Duodenal mucosa (tissue), 2 donors: ENCODE data around the gene LRTM2.

Source experiments
- H3K27ac ChIP-seq: one replicate; pipeline ENCODE4 v1.7.0; 2013; ENCODE audit warnings: low read depth, low read length
- H3K27me3 ChIP-seq, 2 donors: one replicate each; pipeline ENCODE4 v1.7.0; 2013; ENCODE audit warnings: low read length in 2 of 2, control low read depth in 1 of 2; ENCODE audit not compliant: insufficient read depth in 2 of 2, control insufficient read depth in 1 of 2
- H3K36me3 ChIP-seq, 2 donors: one replicate each; pipeline ENCODE4 v1.7.0; 2013; ENCODE audit warnings: low read length in 2 of 2, control low read depth in 1 of 2; ENCODE audit not compliant: insufficient read depth in 2 of 2, control insufficient read depth in 1 of 2
- H3K4me1 ChIP-seq, 2 donors: one replicate each; pipeline ENCODE4 v1.7.0; 2013; ENCODE audit warnings: low read length in 2 of 2, control low read depth in 1 of 2; ENCODE audit not compliant: insufficient read depth in 2 of 2, control insufficient read depth in 1 of 2
- H3K4me3 ChIP-seq, 2 donors: one replicate each; pipeline ENCODE4 v1.7.0; 2013; ENCODE audit warnings: low read length in 2 of 2, low read depth in 1 of 2
- H3K9ac ChIP-seq, 2 donors: one replicate each; pipeline ENCODE4 v1.7.0; 2013; ENCODE audit warnings: low read length in 2 of 2, low read depth in 1 of 2
- H3K9me3 ChIP-seq, 2 donors: one replicate each; pipeline ENCODE4 v1.7.0; 2013; ENCODE audit warnings: low read length in 2 of 2, control low read depth in 1 of 2; ENCODE audit not compliant: control insufficient read depth in 1 of 2

Gene LRTM2

DNA sequence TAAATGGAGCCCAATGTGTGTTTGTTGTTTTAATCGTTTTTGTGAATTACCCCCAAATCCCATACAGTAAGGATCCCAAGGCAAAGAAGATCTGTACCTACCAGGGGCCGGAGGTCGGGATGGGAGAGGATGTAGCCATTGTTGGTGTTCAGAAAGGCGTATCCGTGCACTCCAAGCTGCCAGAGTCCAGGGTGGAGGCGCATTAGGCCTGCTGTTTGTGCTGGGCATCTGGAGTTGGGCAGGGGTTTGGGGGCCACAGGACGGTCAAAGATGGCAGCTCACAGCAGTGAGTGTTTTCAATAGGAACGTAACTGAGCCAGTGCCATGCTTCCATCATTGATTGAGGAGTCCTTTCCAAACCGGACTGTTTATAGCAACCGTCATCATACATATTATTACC lies 57.8 kb downstream of the LRTM2 start:
- H3K27me3 ChIP-seq: peaks cover 0 to 8% of the 10 kb centered on the region in 2 donors
- no peak overlapping the region for H3K27ac ChIP-seq
- H3K4me1 ChIP-seq: no peaks in the 10 kb centered on the region
- no peak overlapping the region for H3K9ac ChIP-seq
- H3K36me3 ChIP-seq: no peaks in the 10 kb centered on the region
- H3K4me3 ChIP-seq: no peak overlapping the region
- no peaks in the 10 kb centered on the region for H3K9me3 ChIP-seq

DNA sequence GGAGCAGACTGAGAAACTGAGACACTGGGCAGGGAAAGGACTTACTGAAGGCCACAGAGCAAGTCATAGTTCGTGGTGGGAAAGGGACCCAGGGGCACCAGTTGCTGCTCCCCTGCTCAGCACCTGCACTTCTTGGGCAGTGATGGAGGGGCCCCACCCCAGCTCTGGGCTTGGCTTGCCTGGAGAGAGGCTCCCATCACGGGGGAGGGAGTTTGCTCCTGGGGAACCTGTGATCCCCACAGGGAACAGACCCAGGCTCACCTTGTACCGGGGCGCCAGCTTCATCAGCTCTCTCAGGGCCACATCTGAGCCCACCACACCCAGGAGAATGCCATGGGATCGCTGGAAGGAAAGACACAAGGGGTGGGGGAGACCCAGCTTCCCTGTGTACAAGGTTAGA lies 58.3 kb downstream of the LRTM2 start:
- no peak overlapping the region for H3K27ac ChIP-seq
- H3K4me1 ChIP-seq: no peaks in the 10 kb centered on the region
- H3K9me3 ChIP-seq: no peaks in the 10 kb centered on the region
- H3K4me3 ChIP-seq: no peak overlapping the region
- H3K27me3 ChIP-seq: peaks cover 0 to 8% of the 10 kb centered on the region in 2 donors
- H3K9ac ChIP-seq: no peak overlapping the region
- no peaks in the 10 kb centered on the region for H3K36me3 ChIP-seq

DNA sequence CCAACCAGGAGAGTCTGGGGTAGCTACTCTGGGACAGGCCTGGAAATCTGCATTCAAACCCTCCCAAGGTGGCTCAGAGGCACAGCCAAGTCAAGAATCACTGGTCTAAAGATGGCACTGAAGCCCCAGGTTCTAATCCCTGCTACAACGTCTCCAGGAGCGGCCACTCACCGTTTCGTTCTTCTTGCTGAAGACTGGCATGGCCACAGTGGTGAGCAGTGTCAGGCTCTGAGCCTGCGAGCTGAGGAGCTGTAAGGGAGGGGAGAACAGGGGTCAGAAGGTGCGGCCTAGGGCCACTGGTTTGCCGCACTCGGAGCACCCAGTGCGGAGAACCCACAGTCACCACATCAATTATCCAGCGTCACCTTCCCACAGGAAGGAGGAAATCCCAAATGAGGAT lies 59.3 kb downstream of the LRTM2 start:
- H3K27ac ChIP-seq: no peak overlapping the region
- no peaks in the 10 kb centered on the region for H3K4me1 ChIP-seq
- H3K27me3 ChIP-seq: peaks cover 0 to 3% of the 10 kb centered on the region in 2 donors
- no peaks in the 10 kb centered on the region for H3K36me3 ChIP-seq
- no peaks in the 10 kb centered on the region for H3K9me3 ChIP-seq
- H3K4me3 ChIP-seq: no peak overlapping the region
- H3K9ac ChIP-seq: no peak overlapping the region

DNA sequence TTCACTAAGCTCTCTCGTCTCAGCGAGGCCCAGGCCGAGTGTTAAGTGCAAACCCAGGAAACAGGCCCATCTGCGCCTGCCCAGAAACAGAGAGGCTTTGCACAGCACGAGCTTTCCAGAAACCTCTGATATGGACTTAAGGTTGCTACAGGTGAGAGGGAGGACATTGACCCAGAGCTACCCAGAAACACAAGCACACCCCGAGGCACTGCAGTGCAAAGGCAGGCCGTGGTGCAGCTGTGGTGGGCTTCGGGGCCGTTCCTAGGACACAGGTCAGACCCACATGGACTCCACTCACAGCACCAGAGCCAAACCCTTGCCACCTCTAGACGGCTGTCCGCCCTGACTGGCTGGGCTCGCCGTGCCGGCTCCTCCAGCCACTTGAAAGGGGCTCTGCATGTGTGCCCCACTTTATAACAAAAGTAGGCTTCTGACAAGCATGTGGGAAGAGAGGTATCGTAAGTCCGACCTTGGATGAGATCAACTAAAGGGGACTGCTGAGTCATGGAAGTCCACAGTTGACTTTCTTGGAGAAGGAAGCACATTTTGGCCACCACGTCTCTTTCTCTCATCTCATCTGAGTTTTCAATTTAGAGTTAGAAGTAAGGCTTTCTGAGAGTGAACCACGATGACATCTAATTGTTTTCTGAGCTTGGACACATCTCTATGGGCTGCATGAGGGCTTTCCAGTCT lies 59.9 kb downstream of the LRTM2 start:
- H3K4me1 ChIP-seq: no peaks in the 10 kb centered on the region
- H3K27me3 ChIP-seq: no peaks in the 10 kb centered on the region
- H3K9me3 ChIP-seq: no peaks in the 10 kb centered on the region
- H3K9ac ChIP-seq: no peak overlapping the region
- H3K4me3 ChIP-seq: no peak overlapping the region
- H3K36me3 ChIP-seq: no peaks in the 10 kb centered on the region
- no peak overlapping the region for H3K27ac ChIP-seq

DNA sequence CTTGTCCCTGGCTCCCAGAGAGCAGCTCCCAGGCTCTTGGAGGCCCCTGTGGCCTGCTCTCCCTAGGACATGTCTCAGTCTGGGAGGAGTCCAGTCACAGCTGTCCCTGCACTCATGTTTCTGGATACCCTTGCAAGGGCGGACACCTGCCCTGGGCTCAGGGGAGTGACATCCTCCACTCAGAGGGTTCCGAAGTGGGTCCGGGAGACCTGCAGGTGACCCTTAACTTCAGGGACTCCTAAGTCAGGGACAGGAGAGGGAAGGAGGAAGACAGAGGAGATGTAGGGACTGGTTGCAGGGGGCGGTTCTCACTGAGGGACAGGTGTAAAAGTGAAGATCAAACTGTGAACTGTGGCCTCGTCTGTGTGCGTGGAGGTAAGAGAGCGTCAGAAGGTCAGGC lies 60.5 kb downstream of the LRTM2 start:
- Histone ChIP-seq H3K27ac (no peak overlapping the region), H3K4me1 (no peaks in the 10 kb centered on the region), H3K27me3 (no peaks in the 10 kb centered on the region), H3K4me3 (no peak overlapping the region), H3K9me3 (no peaks in the 10 kb centered on the region), H3K9ac (no peak overlapping the region), H3K36me3 (no peaks in the 10 kb centered on the region)

DNA sequence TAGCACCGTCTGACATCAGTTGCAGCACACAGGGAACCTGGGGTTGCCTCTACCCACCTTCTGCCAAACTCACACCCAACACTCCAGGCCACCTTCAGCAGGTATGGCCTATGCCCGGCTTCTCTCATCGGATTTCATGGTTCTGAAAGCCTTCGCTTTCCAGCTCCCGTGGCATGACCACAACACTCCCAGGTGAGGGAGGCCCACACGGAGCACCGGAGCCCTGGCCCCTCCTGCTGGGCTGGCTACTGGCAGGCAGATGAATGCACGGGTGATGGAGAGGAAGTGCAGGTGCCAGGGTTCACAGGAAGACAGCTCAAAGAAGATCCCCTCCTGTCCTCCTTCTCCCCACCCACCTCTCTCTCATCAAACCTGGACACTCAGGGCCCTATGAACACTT lies 60.9 kb downstream of the LRTM2 start:
- Histone ChIP-seq H3K4me3 (no peak overlapping the region), H3K27ac (no peak overlapping the region), H3K27me3 (no peaks in the 10 kb centered on the region), H3K9ac (no peak overlapping the region), H3K9me3 (no peaks in the 10 kb centered on the region), H3K36me3 (no peaks in the 10 kb centered on the region), H3K4me1 (no peaks in the 10 kb centered on the region)

DNA sequence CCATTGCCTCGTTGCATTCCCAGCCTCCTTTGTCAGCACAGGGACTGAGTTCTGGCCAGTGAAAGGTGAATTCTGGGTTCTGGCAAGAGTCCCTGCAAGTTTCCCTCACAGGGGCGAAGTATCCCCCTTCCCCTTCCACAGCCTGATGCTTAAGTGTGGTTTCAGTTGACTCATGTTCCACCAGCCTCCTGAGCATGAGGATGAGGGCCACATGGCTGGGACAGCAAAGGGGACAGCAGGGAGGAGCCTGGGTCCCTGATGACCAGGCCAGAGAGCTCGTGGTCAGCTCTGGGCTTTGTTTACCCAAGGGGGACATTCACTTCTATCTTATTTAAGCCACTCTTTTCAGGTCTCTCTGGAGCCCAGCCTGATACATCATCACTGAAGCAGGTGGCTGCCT lies 61.6 kb downstream of the LRTM2 start:
- Histone ChIP-seq H3K4me3 (no peak overlapping the region), H3K4me1 (no peaks in the 10 kb centered on the region), H3K9ac (no peak overlapping the region), H3K27me3 (no peaks in the 10 kb centered on the region), H3K36me3 (no peaks in the 10 kb centered on the region), H3K9me3 (no peaks in the 10 kb centered on the region), H3K27ac (no peak overlapping the region)

DNA sequence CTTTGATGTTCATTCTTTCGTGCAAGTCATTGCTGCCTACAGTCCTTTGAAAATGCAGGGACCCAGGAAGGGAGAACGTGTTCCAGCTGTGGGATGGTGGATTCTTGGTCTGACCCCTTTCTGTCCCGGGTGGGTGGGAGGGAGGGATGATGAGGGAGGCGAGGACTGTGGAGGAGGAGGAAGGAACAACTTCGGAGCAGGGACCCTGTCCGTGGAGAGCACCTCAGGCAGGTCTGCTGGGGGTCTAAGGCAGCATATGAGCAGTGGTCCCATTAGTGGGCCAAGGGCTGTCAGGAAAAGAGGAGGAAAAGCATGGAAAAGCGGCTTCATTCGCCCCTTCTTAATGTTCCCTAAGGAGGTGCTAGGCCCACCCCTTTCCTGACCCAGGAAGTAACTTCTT lies 62.0 kb downstream of the LRTM2 start:
- H3K27ac ChIP-seq: no peak overlapping the region
- no peaks in the 10 kb centered on the region for H3K36me3 ChIP-seq
- H3K27me3 ChIP-seq: no peaks in the 10 kb centered on the region
- no peak overlapping the region for H3K9ac ChIP-seq
- no peak overlapping the region for H3K4me3 ChIP-seq
- no peaks in the 10 kb centered on the region for H3K4me1 ChIP-seq
- no peaks in the 10 kb centered on the region for H3K9me3 ChIP-seq

DNA sequence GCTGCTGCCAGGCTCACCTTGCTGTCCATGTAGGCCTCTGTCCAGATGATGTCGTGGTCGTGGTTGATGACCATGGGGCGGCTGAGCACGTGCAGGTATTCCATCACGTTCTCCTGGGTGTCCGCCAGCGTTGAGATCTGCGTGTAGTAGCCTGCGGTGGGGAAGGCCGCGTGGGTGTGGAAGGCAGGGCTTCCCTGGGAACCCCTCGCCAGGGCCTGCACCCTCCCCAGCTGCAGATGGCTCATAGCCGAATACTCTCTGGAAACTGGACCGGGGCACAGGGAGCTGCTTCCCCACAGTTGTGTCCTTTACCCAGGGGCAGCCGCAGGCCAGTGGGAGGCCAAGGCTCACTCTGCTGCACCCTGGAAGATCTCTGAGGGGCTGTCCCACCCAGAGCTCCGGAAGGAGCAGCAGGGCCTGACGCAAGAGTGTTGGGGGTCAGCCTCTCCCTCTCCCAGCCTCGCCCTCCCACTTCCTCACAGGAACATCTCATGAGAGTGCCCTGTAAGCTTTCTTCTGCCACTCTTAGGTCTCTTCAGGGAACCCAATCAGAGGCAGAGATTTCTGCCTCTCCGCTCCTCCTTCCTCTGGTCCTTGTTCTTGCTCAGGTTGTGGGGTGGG lies 62.6 kb downstream of the LRTM2 start:
- Histone ChIP-seq H3K9ac (no peak overlapping the region), H3K27me3 (no peaks in the 10 kb centered on the region), H3K9me3 (no peaks in the 10 kb centered on the region), H3K4me3 (no peak overlapping the region), H3K36me3 (no peaks in the 10 kb centered on the region), H3K27ac (no peak overlapping the region), H3K4me1 (no peaks in the 10 kb centered on the region)

DNA sequence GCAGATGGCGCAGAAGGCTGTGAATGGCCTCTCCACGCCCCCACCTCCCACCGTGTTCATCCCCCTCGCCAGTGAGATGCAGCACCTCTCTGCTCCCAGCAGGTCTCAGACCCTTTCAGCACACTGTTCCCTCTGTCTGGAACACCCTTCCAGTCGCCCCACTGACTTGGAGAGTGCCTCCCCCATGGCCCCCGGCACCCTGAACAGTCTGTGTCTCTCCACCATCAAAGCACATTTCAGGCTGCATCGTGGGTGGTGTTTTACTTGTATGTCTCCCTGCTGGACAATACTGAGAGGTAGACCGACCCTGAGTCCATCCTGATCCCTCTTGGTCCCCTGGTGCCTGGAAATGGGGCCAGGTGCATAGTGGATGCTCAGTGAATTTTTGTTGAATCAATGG lies 63.1 kb downstream of the LRTM2 start:
- Histone ChIP-seq H3K4me1 (no peaks in the 10 kb centered on the region), H3K9ac (no peak overlapping the region), H3K27ac (no peak overlapping the region), H3K27me3 (no peaks in the 10 kb centered on the region), H3K9me3 (no peaks in the 10 kb centered on the region), H3K4me3 (no peak overlapping the region), H3K36me3 (no peaks in the 10 kb centered on the region)
